ENCODE measurements around the gene RNF32. TPM values are rescaled to one million over a fixed set of nuclear protein-coding genes. Genes with fewer than 3 reads are reported as not detected.

Gene RNF32
- total and polyA plus RNA-seq, 2 of the 13 experiments (the other 11 are each of a cell fraction or from before 2014, with no cell fraction given), result not detected

DNA sequence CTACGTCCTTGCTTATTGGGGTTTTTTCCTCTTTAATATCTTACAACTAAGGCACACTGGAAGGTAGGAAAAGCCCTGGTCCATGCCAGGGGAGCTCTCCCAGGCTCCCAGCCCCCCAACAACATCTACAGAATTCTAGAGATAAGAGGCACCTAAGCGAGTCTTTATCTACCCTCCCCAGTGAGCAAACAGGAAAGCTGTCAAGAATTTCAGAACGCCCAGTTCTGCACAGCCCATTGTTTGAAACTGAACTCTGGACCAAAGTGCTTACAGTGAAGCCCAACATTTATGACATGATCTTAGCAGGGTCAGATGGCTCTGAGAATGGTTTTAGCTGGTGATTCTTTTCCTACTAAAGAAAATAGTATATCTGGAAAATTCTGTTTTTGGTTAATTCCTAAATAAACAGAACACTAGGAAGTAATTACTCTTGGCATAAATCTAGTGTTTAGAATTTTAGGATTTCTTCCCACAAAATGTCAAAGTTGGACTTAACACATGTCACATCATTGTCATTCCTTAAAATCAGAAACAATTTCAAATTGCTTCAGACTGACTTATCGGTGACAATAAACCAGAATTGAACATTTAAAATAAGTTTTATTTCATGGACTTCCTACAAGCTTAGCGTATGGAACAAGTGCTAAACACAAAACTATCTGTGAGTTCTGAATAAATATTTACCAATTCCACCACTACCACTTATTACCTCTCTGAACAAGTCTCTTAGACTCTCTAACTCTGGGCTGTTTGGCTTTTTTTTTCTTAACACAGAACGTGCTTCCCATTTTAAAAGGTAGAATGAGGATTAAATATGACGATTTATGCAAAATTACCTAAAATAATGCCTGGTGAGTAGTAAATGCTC lies 31.3 kb upstream of the RNF32 start (continued):
- TF ChIP-seq FOXP4 (CRISPR knock-in tag; IDR thresholded peaks at IDR 0.05) (peak; percentile 95), SP1 (IDR thresholded peaks at IDR 0.05) (no peak), SP1 (CRISPR knock-in tag; IDR thresholded peaks at IDR 0.05) (0 out of 2 replicates have a peak, but pooled peaks have one; percentile 23), JARID2 (CRISPR knock-in tag; IDR thresholded peaks at IDR 0.05; ENCODE audit: insufficient replicate concordance) (no peak)
- TF ChIP-seq, protein P1, sequence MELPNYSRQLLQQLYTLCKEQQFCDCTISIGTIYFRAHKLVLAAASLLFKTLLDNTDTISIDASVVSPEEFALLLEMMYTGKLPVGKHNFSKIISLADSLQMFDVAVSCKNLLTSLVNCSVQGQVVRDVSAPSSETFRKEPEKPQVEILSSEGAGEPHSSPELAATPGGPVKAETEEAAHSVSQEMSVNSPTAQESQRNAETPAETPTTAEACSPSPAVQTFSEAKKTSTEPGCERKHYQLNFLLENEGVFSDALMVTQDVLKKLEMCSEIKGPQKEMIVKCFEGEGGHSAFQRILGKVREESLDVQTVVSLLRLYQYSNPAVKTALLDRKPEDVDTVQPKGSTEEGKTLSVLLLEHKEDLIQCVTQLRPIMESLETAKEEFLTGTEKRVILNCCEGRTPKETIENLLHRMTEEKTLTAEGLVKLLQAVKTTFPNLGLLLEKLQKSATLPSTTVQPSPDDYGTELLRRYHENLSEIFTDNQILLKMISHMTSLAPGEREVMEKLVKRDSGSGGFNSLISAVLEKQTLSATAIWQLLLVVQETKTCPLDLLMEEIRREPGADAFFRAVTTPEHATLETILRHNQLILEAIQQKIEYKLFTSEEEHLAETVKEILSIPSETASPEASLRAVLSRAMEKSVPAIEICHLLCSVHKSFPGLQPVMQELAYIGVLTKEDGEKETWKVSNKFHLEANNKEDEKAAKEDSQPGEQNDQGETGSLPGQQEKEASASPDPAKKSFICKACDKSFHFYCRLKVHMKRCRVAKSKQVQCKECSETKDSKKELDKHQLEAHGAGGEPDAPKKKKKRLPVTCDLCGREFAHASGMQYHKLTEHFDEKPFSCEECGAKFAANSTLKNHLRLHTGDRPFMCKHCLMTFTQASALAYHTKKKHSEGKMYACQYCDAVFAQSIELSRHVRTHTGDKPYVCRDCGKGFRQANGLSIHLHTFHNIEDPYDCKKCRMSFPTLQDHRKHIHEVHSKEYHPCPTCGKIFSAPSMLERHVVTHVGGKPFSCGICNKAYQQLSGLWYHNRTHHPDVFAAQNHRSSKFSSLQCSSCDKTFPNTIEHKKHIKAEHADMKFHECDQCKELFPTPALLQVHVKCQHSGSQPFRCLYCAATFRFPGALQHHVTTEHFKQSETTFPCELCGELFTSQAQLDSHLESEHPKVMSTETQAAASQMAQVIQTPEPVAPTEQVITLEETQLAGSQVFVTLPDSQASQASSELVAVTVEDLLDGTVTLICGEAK (IDR thresholded peaks at IDR 0.05), result no peak
- TF ChIP-seq, protein P1 (CRISPR knock-in tag; IDR thresholded peaks at IDR 0.05), result no peak; the same call in 1 of the 2 replicates
- TF ChIP-seq, protein P2, sequence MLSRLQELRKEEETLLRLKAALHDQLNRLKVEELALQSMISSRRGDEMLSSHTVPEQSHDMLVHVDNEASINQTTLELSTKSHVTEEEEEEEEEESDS (CRISPR knock-in tag; IDR thresholded peaks at IDR 0.05; ENCODE audit: borderline replicate concordance), result no peak
- TF ChIP-seq, protein P3, sequence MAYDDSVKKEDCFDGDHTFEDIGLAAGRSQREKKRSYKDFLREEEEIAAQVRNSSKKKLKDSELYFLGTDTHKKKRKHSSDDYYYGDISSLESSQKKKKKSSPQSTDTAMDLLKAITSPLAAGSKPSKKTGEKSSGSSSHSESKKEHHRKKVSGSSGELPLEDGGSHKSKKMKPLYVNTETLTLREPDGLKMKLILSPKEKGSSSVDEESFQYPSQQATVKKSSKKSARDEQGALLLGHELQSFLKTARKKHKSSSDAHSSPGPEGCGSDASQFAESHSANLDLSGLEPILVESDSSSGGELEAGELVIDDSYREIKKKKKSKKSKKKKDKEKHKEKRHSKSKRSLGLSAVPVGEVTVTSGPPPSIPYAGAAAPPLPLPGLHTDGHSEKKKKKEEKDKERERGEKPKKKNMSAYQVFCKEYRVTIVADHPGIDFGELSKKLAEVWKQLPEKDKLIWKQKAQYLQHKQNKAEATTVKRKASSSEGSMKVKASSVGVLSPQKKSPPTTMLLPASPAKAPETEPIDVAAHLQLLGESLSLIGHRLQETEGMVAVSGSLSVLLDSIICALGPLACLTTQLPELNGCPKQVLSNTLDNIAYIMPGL (CRISPR knock-in tag; IDR thresholded peaks at IDR 0.05; ENCODE audit: borderline replicate concordance in 1 of 2, low read depth in 1 of 2), result 0 out of 4 replicates have a peak, but pooled peaks of 1 of the 2 experiments have one; percentile 23
- TF ChIP-seq, protein P4, sequence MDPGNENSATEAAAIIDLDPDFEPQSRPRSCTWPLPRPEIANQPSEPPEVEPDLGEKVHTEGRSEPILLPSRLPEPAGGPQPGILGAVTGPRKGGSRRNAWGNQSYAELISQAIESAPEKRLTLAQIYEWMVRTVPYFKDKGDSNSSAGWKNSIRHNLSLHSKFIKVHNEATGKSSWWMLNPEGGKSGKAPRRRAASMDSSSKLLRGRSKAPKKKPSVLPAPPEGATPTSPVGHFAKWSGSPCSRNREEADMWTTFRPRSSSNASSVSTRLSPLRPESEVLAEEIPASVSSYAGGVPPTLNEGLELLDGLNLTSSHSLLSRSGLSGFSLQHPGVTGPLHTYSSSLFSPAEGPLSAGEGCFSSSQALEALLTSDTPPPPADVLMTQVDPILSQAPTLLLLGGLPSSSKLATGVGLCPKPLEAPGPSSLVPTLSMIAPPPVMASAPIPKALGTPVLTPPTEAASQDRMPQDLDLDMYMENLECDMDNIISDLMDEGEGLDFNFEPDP (CRISPR knock-in tag; conservative IDR thresholded peaks at IDR 0.05), result no peak
- TF ChIP-seq, protein P5, sequence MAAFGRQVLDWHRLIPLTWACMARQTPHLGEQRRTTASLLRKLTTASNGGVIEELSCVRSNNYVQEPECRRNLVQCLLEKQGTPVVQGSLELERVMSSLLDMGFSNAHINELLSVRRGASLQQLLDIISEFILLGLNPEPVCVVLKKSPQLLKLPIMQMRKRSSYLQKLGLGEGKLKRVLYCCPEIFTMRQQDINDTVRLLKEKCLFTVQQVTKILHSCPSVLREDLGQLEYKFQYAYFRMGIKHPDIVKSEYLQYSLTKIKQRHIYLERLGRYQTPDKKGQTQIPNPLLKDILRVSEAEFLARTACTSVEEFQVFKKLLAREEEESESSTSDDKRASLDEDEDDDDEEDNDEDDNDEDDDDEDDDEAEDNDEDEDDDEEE (CRISPR knock-in tag; IDR thresholded peaks at IDR 0.05), result no peak

Measured in HepG2 (cell line).